Right renal pelvis (tissue), 4 donors: ENCODE results near the gene OR10J5. TPM values are rescaled to one million over a fixed set of nuclear protein-coding genes. Genes with fewer than 3 reads are reported as not detected.

Source experiments
- DNase-seq, 4 donors: peaks; one replicate each; pipeline ENCODE4 v3.0.0-alpha.2; 2013; ENCODE audit warnings: low read depth in 4 of 4, low spot score in 3 of 4, missing footprints in 1 of 4
- polyA plus RNA-seq, 4 donors: library from polyadenylated mRNA; unstranded; fragments of 120-200 nt; gene quantifications; one replicate each; pipeline ENCODE4 v1.2.1, GENCODE V29; 2013; ENCODE audit not compliant: insufficient read length in 4 of 4

The OR10J5 gene
- polyA plus RNA-seq, 4 donors = not detected

DNA sequence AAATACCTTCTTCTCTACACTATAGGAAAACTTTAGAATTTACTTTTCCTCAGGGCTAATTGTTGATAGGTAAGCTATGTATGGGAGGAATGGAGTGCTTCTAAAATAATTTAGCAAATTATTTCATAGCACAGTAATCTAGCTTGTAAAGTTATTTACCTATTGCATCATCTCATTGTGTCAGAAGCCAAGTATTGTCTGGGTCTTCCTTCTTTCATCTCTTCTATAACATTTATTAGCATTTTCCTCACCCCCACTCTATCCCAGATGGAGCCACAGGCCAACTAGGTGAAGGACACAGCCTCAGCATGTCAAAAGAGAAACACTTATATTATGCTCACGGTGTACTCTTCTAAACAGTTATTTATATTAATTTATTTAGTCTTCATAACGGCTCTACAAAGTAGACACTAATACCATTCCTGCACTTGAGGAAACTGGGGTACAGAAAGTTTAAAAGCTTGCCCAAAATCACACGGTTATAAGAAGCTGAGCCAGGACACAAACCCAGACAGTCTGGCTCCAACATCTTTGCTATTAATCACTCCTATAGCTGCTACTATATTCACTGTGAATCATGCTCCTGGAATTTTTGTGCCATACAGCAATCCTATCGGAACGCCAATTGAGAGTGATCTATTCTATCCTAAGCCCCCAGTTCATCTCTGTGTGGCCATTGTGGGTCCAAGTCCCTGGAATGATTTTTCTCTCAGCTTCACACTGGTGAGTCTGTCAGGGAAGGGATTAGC is 43.1 kb downstream of the OR10J5 start:
- no peak for DNase-seq

Other genes starting within 250 kb of the OR10J5 start
- 1 to 10 TPM in 1 of 4 donors, under 1 TPM in 3; 0.30 to 1.9 (median 0.46) TPM for gene FCER1A, start 233.7 kb downstream of the OR10J5 start, polyA plus RNA-seq
- gene OR10J4, start 103.8 kb downstream of the OR10J5 start, polyA plus RNA-seq = not detected
- under 1 TPM in 1 of 4 donors, not detected in 3; 0.03 TPM for gene OR10J1, start 96.3 kb downstream of the OR10J5 start, polyA plus RNA-seq
- gene APCS, start 51.8 kb upstream of the OR10J5 start, polyA plus RNA-seq = not detected
- gene CRP, start 178.6 kb upstream of the OR10J5 start, polyA plus RNA-seq = not detected
- 10 to 100 TPM; 28.5 to 41.3 (median 31.8) TPM for gene DUSP23, start 245.0 kb upstream of the OR10J5 start, polyA plus RNA-seq